HEK293 (cell line): ENCODE measurements around the gene KLHL15.
A peak's percentile ranks its signal among the peaks of the same experiment; 100 is the strongest.

Experiments used
- CTCF ChIA-PET: fragments of 350-600 bp; formaldehyde crosslinking; extraction: SDS; loops from one replicate; lab custom pipeline; 2021; ENCODE audit warnings: antibody characterized with exemption; lab: Yijun Ruan, JAX
- POLR2A ChIA-PET: fragments of 300-600 bp; formaldehyde crosslinking; extraction: SDS; loops from one replicate; lab custom pipeline; 2020; ENCODE audit warnings: antibody characterized with exemption, inconsistent platforms; lab: Yijun Ruan, JAX
- H3K27ac ChIP-seq: fragments of 200-500 bp; sonication (Bioruptor generic); 2 replicates; pipeline ENCODE4 v1.5.1; 2014; ENCODE audit warnings: low read depth, low read length, control low read depth, inconsistent platforms; ENCODE audit errors: extremely low read depth
- H3K36me3 ChIP-seq, 2 experiments: fragments of 200-500 bp in 1 of 2; sonication (Bioruptor generic) in 1 of 2; 1 replicate in 1 of 2; 2 replicates in 1 of 2; pipeline ENCODE4 v1.5.1; 2014 to 2017; ENCODE audit warnings: inconsistent platforms in 2 of 2, low read length in 2 of 2; ENCODE audit not compliant: control insufficient read depth in 2 of 2, insufficient read depth in 1 of 2
- H3K4me1 ChIP-seq: fragments of 200-500 bp; sonication (Bioruptor generic); 2 replicates; pipeline ENCODE4 v1.5.1; 2014; ENCODE audit warnings: mild to moderate bottlenecking, low read length, inconsistent platforms; ENCODE audit not compliant: control insufficient read depth, insufficient read depth
- H3K4me3 ChIP-seq: 2 replicates; pipeline ENCODE4 v1.5.1; 2011; ENCODE audit warnings: low read depth, mild to moderate bottlenecking, control low read depth, low read length, moderate library complexity
- H3K9me3 ChIP-seq: fragments of 200-500 bp; sonication (Bioruptor generic); 2 replicates; pipeline ENCODE4 v1.5.1; 2014; ENCODE audit warnings: low read depth, low read length, inconsistent platforms; ENCODE audit not compliant: control insufficient read depth, insufficient read depth
- GLIS1 ChIP-seq: fragments of 450-650 bp; formaldehyde crosslinking; IDR thresholded peaks from 2 replicates; pipeline ENCODE4 v1.5.1; 2016; ENCODE audit warnings: missing biosample characterization, missing genetic modification characterization
- GLIS2 ChIP-seq: fragments of 450-650 bp; formaldehyde crosslinking; IDR thresholded peaks from 2 replicates; pipeline ENCODE4 v1.5.1; 2016; ENCODE audit warnings: missing biosample characterization, missing genetic modification characterization
- IKZF3 ChIP-seq: fragments of 450-650 bp; IDR thresholded peaks from 2 replicates; pipeline ENCODE4 v1.5.0; 2018; ENCODE audit warnings: missing biosample characterization, mild to moderate bottlenecking, missing genetic modification characterization, moderate library complexity
- KLF1 ChIP-seq: fragments of 450-650 bp; formaldehyde crosslinking; IDR thresholded peaks from 2 replicates; pipeline ENCODE4 v1.5.1; 2016; ENCODE audit warnings: missing biosample characterization, missing genetic modification characterization
- KLF10 ChIP-seq: fragments of 450-650 bp; IDR thresholded peaks from 2 replicates; pipeline ENCODE4 v1.5.1; 2018; ENCODE audit warnings: missing biosample characterization, mild to moderate bottlenecking, missing genetic modification characterization
- KLF8 ChIP-seq: fragments of 450-650 bp; formaldehyde crosslinking; IDR thresholded peaks from 2 replicates; pipeline ENCODE4 v1.5.1; 2016; ENCODE audit warnings: missing biosample characterization, missing genetic modification characterization
- KLF9 ChIP-seq: fragments of 450-650 bp; formaldehyde crosslinking; IDR thresholded peaks from 2 replicates; pipeline ENCODE4 v1.5.1; 2016; ENCODE audit warnings: missing biosample characterization, missing genetic modification characterization, low read depth
- SP3 ChIP-seq: fragments of 450-650 bp; formaldehyde crosslinking; IDR thresholded peaks from 2 replicates; pipeline ENCODE4 v1.5.1; 2016; ENCODE audit warnings: missing biosample characterization, missing genetic modification characterization
- ZBTB17 ChIP-seq: fragments of 450-650 bp; formaldehyde crosslinking; IDR thresholded peaks from 2 replicates; pipeline ENCODE4 v1.5.1; 2016; ENCODE audit warnings: missing biosample characterization, missing genetic modification characterization
- ZBTB8A ChIP-seq: fragments of 450-650 bp; formaldehyde crosslinking; IDR thresholded peaks from 2 replicates; pipeline ENCODE4 v1.5.1; 2016; ENCODE audit warnings: missing biosample characterization, missing genetic modification characterization
- ZFHX2 ChIP-seq: fragments of 450-650 bp; formaldehyde crosslinking; conservative IDR thresholded peaks from 2 replicates; pipeline ENCODE4 v1.5.1; 2016; ENCODE audit warnings: missing biosample characterization, missing genetic modification characterization
- ZNF133 ChIP-seq: fragments of 450-650 bp; formaldehyde crosslinking; IDR thresholded peaks from 2 replicates; pipeline ENCODE4 v1.5.1; 2016; ENCODE audit warnings: missing biosample characterization, missing genetic modification characterization
- ZNF157 ChIP-seq: fragments of 450-650 bp; formaldehyde crosslinking; IDR thresholded peaks from 2 replicates; pipeline ENCODE4 v1.5.1; 2016; ENCODE audit warnings: missing biosample characterization, missing genetic modification characterization
- ZNF221 ChIP-seq: fragments of 450-650 bp; formaldehyde crosslinking; IDR thresholded peaks from 2 replicates; pipeline ENCODE4 v1.5.1; 2017; ENCODE audit warnings: missing biosample characterization, missing genetic modification characterization, borderline replicate concordance
- ZNF423 ChIP-seq: fragments of 450-650 bp; formaldehyde crosslinking; IDR thresholded peaks from 2 replicates; pipeline ENCODE4 v1.5.1; 2016; ENCODE audit warnings: missing biosample characterization, missing genetic modification characterization
- ZNF48 ChIP-seq: fragments of 450-650 bp; formaldehyde crosslinking; IDR thresholded peaks from 2 replicates; pipeline ENCODE4 v1.5.1; 2016; ENCODE audit warnings: missing biosample characterization, missing genetic modification characterization
- ZNF521 ChIP-seq: fragments of 450-650 bp; formaldehyde crosslinking; IDR thresholded peaks from 2 replicates; pipeline ENCODE4 v1.5.1; 2017; ENCODE audit warnings: missing biosample characterization, mild to moderate bottlenecking, missing genetic modification characterization
- ZNF561 ChIP-seq: fragments of 450-650 bp; IDR thresholded peaks from 2 replicates; pipeline ENCODE4 v1.5.1; 2018; ENCODE audit warnings: missing biosample characterization, missing genetic modification characterization, borderline replicate concordance
- ZNF660 ChIP-seq: fragments of 450-650 bp; IDR thresholded peaks from 2 replicates; pipeline ENCODE4 v1.5.1; 2018; ENCODE audit warnings: missing biosample characterization, mild to moderate bottlenecking, missing genetic modification characterization
- ZXDB ChIP-seq: fragments of 450-650 bp; formaldehyde crosslinking; IDR thresholded peaks from 2 replicates; pipeline ENCODE4 v1.5.1; 2016; ENCODE audit warnings: missing biosample characterization, missing genetic modification characterization
- TF ChIP-seq, protein P1 (sequence below): fragments of 450-650 bp; formaldehyde crosslinking; IDR thresholded peaks from 2 replicates; pipeline ENCODE4 v1.5.1; 2016; ENCODE audit warnings: missing biosample characterization, missing genetic modification characterization
- TF ChIP-seq, protein P2 (sequence below): fragments of 450-650 bp; formaldehyde crosslinking; IDR thresholded peaks from 2 replicates; pipeline ENCODE4; 2016; ENCODE audit warnings: missing biosample characterization, missing genetic modification characterization
- TF ChIP-seq, protein P3 (sequence below): fragments of 450-650 bp; formaldehyde crosslinking; IDR thresholded peaks from 2 replicates; pipeline ENCODE4 v1.5.1; 2017; ENCODE audit warnings: missing biosample characterization, missing genetic modification characterization
- TF ChIP-seq, protein P4 (sequence below): fragments of 450-650 bp; formaldehyde crosslinking; IDR thresholded peaks from 2 replicates; pipeline ENCODE4 v1.5.1; 2016; ENCODE audit warnings: missing biosample characterization, missing genetic modification characterization
- TF ChIP-seq, protein P5 (sequence below): IDR thresholded peaks from 2 replicates; pipeline ENCODE4 v1.6.1; 2011; ENCODE audit warnings: mild to moderate bottlenecking, low read depth, low read length, borderline replicate concordance
- TF ChIP-seq, protein P6 (sequence below): fragments of 450-650 bp; formaldehyde crosslinking; IDR thresholded peaks from 2 replicates; pipeline ENCODE4 v1.5.1; 2016; ENCODE audit warnings: missing biosample characterization, missing genetic modification characterization

KLHL15 gene

DNA sequence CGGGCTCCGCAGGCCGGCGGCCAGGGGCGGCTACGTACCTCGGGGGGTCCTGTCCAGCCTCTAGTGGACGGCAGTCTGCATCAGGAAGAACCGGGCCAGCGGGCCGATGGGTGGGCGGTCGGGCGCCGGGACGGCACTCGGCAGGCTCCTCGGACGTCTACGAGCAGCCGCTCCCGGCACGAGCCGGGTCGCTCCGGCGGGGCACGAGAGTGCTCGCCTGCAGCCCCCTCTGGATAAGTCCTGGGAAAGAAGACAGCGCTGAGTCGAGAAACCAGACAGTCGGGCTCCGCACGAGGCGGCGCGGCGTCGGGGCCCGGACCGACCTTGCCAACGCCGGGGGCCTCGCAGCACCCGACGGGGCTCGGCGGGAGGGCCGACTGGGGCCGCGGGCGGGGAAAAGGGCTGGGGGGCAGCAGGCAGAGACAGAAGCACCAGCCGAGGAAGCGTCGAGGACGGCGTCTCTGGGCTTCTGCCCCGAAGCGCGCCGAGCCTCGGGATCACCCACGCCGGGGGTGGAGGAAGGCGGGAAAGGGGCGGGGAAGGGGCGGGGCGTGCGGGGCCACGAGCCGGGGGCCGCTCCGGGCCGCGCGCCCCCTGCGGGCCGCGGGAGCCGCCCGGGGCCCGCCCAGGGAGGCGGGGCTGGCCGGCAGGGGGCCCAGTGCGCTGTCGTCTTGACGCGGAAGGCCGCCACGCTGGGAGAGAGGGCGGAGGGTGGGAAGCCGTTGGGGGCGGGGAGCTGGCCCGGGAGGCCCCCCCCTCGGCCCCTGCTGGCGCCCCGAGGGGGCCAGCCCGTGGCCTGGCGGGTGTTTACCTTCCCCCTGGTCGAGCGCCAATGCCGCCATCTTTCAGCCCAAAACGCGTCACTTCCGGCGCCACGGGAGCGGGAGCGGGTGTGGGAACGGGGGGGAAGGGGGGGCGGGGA lies 1.9 kb downstream of the KLHL15 start:
- Histone ChIP-seq H3K4me1 (no peaks in the 10 kb centered on the region), H3K4me3 (peak overlapping the region; percentile 75), H3K27ac (peak overlapping the region; percentile 96), H3K36me3 (peaks cover 13 to 23% of the 10 kb centered on the region in 2 experiments; a peak in 2 of 3 replicates), H3K9me3 (no peaks in the 10 kb centered on the region)
- ChIA-PET POLR2A (interaction anchor here (0.6 to 4.1 kb wide), 13 partner anchors 10 to 283 kb away, joined by 3 to 66 read pairs (median 4); partner anchors contain the start of genes APOO, CXorf58, EIF2S3 and SAT1), CTCF (interaction anchor here (0.6 to 2.1 kb wide), 4 partner anchors 16 to 603 kb away, joined by 4 to 18 read pairs (median 4); partner anchors contain the start of gene EIF2S3)
- TF ChIP-seq, protein P1, sequence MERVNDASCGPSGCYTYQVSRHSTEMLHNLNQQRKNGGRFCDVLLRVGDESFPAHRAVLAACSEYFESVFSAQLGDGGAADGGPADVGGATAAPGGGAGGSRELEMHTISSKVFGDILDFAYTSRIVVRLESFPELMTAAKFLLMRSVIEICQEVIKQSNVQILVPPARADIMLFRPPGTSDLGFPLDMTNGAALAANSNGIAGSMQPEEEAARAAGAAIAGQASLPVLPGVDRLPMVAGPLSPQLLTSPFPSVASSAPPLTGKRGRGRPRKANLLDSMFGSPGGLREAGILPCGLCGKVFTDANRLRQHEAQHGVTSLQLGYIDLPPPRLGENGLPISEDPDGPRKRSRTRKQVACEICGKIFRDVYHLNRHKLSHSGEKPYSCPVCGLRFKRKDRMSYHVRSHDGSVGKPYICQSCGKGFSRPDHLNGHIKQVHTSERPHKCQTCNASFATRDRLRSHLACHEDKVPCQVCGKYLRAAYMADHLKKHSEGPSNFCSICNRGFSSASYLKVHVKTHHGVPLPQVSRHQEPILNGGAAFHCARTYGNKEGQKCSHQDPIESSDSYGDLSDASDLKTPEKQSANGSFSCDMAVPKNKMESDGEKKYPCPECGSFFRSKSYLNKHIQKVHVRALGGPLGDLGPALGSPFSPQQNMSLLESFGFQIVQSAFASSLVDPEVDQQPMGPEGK (tag by site-specific recombination), result peak; percentile 90
- TF ChIP-seq ZNF133 (tag by site-specific recombination) (no peak), ZBTB17 (tag by site-specific recombination) (no peak), GLIS2 (tag by site-specific recombination) (peak; percentile 81), ZXDB (tag by site-specific recombination) (peak; percentile 90), ZNF48 (tag by site-specific recombination) (no peak), ZFHX2 (peak; percentile 55), IKZF3 (tag by site-specific recombination) (peak; percentile 75), KLF9 (tag by site-specific recombination) (peak; percentile 37; the same call in 1 of the 2 replicates), ZNF660 (tag by site-specific recombination) (peak; percentile 86), KLF8 (0 out of 2 replicates have a peak, but pooled peaks have one; percentile 13), KLF1 (tag by site-specific recombination) (peak; percentile 43; the same call in 1 of the 2 replicates), ZNF521 (tag by site-specific recombination) (no peak), GLIS1 (tag by site-specific recombination) (peak; percentile 91), ZNF561 (tag by site-specific recombination) (peak; percentile 47; the same call in 1 of the 2 replicates), SP3 (tag by site-specific recombination) (peak; percentile 46), ZBTB8A (tag by site-specific recombination) (peak; percentile 85), ZNF157 (no peak), ZNF423 (tag by site-specific recombination) (peak; percentile 62; the same call in 1 of the 2 replicates), KLF10 (peak; percentile 78), ZNF221 (tag by site-specific recombination) (no peak)
- TF ChIP-seq, protein P2, sequence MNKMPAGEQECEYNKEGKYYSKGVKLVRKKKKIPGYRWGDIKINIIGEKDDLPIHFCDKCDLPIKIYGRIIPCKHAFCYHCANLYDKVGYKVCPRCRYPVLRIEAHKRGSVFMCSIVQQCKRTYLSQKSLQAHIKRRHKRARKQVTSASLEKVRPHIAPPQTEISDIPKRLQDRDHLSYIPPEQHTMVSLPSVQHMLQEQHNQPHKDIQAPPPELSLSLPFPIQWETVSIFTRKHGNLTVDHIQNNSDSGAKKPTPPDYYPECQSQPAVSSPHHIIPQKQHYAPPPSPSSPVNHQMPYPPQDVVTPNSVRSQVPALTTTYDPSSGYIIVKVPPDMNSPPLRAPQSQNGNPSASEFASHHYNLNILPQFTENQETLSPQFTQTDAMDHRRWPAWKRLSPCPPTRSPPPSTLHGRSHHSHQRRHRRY (tag by site-specific recombination), result no peak
- TF ChIP-seq, protein P3, sequence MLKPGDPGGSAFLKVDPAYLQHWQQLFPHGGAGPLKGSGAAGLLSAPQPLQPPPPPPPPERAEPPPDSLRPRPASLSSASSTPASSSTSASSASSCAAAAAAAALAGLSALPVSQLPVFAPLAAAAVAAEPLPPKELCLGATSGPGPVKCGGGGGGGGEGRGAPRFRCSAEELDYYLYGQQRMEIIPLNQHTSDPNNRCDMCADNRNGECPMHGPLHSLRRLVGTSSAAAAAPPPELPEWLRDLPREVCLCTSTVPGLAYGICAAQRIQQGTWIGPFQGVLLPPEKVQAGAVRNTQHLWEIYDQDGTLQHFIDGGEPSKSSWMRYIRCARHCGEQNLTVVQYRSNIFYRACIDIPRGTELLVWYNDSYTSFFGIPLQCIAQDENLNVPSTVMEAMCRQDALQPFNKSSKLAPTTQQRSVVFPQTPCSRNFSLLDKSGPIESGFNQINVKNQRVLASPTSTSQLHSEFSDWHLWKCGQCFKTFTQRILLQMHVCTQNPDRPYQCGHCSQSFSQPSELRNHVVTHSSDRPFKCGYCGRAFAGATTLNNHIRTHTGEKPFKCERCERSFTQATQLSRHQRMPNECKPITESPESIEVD, result no peak
- TF ChIP-seq, protein P4, sequence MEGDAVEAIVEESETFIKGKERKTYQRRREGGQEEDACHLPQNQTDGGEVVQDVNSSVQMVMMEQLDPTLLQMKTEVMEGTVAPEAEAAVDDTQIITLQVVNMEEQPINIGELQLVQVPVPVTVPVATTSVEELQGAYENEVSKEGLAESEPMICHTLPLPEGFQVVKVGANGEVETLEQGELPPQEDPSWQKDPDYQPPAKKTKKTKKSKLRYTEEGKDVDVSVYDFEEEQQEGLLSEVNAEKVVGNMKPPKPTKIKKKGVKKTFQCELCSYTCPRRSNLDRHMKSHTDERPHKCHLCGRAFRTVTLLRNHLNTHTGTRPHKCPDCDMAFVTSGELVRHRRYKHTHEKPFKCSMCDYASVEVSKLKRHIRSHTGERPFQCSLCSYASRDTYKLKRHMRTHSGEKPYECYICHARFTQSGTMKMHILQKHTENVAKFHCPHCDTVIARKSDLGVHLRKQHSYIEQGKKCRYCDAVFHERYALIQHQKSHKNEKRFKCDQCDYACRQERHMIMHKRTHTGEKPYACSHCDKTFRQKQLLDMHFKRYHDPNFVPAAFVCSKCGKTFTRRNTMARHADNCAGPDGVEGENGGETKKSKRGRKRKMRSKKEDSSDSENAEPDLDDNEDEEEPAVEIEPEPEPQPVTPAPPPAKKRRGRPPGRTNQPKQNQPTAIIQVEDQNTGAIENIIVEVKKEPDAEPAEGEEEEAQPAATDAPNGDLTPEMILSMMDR, result 0 out of 2 replicates have a peak, but pooled peaks have one; percentile 10
- TF ChIP-seq, protein P5, sequence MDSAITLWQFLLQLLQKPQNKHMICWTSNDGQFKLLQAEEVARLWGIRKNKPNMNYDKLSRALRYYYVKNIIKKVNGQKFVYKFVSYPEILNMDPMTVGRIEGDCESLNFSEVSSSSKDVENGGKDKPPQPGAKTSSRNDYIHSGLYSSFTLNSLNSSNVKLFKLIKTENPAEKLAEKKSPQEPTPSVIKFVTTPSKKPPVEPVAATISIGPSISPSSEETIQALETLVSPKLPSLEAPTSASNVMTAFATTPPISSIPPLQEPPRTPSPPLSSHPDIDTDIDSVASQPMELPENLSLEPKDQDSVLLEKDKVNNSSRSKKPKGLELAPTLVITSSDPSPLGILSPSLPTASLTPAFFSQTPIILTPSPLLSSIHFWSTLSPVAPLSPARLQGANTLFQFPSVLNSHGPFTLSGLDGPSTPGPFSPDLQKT, result no peak
- TF ChIP-seq, protein P6, sequence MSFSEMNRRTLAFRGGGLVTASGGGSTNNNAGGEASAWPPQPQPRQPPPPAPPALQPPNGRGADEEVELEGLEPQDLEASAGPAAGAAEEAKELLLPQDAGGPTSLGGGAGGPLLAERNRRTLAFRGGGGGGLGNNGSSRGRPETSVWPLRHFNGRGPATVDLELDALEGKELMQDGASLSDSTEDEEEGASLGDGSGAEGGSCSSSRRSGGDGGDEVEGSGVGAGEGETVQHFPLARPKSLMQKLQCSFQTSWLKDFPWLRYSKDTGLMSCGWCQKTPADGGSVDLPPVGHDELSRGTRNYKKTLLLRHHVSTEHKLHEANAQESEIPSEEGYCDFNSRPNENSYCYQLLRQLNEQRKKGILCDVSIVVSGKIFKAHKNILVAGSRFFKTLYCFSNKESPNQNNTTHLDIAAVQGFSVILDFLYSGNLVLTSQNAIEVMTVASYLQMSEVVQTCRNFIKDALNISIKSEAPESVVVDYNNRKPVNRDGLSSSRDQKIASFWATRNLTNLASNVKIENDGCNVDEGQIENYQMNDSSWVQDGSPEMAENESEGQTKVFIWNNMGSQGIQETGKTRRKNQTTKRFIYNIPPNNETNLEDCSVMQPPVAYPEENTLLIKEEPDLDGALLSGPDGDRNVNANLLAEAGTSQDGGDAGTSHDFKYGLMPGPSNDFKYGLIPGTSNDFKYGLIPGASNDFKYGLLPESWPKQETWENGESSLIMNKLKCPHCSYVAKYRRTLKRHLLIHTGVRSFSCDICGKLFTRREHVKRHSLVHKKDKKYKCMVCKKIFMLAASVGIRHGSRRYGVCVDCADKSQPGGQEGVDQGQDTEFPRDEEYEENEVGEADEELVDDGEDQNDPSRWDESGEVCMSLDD (tag by site-specific recombination), result peak; percentile 58
